IMR-90 (cell line): Measurements from ENCODE around the gene ANKRD53.

Experiments
- CEBPB ChIP-seq: IDR thresholded peaks from 2 replicates; pipeline ENCODE4 v1.6.1; 2012; ENCODE audit warnings: low read depth, low read length, improper control_type of control experiment
- ELK1 ChIP-seq: fragments of 150-350 bp; IDR thresholded peaks from 2 replicates; pipeline ENCODE4 v1.6.1; 2016; ENCODE audit warnings: low read depth, mild to moderate bottlenecking, low read length, moderate library complexity, borderline replicate concordance
- MAZ ChIP-seq: IDR thresholded peaks from 2 replicates; pipeline ENCODE4 v1.6.1; 2012; ENCODE audit warnings: low read depth, mild to moderate bottlenecking, low read length, improper control_type of control experiment, moderate library complexity, borderline replicate concordance
- POLR2A ChIP-seq: IDR thresholded peaks from 2 replicates; pipeline ENCODE4 v1.6.1; 2012; ENCODE audit warnings: mild to moderate bottlenecking, low read depth, low read length
- RAD21 ChIP-seq: IDR thresholded peaks from 2 replicates; pipeline ENCODE4 v1.6.1; 2012; ENCODE audit warnings: low read length, improper control_type of control experiment
- RFX5 ChIP-seq: IDR thresholded peaks from 2 replicates; pipeline ENCODE4 v1.8.0; 2012; ENCODE audit warnings: low read depth, mild to moderate bottlenecking, low read length, moderate library complexity
- SMC3 ChIP-seq: fragments of 150-350 bp; IDR thresholded peaks from 2 replicates; pipeline ENCODE4 v1.6.1; 2016; ENCODE audit warnings: low read depth, mild to moderate bottlenecking, antibody characterized with exemption, low read length, moderate library complexity
- TF ChIP-seq, protein P1 (sequence below): conservative IDR thresholded peaks from 2 replicates; pipeline ENCODE4 v1.5.1; 2012; ENCODE audit warnings: mild to moderate bottlenecking, low read depth, low read length, improper control_type of control experiment
- TF ChIP-seq, protein P2 (sequence below): fragments of 150-350 bp; IDR thresholded peaks from 2 replicates; pipeline ENCODE4 v1.6.1; 2017; ENCODE audit warnings: mild to moderate bottlenecking, antibody characterized with exemption, low read length, low read depth

GRCh38 chr2:70983506-70984227 lies 5.2 kb downstream of the ANKRD53 start:
- TF ChIP-seq, protein P1, sequence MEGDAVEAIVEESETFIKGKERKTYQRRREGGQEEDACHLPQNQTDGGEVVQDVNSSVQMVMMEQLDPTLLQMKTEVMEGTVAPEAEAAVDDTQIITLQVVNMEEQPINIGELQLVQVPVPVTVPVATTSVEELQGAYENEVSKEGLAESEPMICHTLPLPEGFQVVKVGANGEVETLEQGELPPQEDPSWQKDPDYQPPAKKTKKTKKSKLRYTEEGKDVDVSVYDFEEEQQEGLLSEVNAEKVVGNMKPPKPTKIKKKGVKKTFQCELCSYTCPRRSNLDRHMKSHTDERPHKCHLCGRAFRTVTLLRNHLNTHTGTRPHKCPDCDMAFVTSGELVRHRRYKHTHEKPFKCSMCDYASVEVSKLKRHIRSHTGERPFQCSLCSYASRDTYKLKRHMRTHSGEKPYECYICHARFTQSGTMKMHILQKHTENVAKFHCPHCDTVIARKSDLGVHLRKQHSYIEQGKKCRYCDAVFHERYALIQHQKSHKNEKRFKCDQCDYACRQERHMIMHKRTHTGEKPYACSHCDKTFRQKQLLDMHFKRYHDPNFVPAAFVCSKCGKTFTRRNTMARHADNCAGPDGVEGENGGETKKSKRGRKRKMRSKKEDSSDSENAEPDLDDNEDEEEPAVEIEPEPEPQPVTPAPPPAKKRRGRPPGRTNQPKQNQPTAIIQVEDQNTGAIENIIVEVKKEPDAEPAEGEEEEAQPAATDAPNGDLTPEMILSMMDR = no peak
- no peak for TF ChIP-seq RAD21
- no peak for TF ChIP-seq CEBPB
- no peak for TF ChIP-seq POLR2A
- TF ChIP-seq, protein P2, sequence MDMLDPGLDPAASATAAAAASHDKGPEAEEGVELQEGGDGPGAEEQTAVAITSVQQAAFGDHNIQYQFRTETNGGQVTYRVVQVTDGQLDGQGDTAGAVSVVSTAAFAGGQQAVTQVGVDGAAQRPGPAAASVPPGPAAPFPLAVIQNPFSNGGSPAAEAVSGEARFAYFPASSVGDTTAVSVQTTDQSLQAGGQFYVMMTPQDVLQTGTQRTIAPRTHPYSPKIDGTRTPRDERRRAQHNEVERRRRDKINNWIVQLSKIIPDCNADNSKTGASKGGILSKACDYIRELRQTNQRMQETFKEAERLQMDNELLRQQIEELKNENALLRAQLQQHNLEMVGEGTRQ = no peak
- TF ChIP-seq ELK1 = no peak
- no peak for TF ChIP-seq RFX5
- TF ChIP-seq MAZ = no peak
- no peak for TF ChIP-seq SMC3
